NCI-H2196 (cell line): ENCODE results near the gene RUSC2.

Experiments
- DNase-seq: peaks from one replicate; lab custom pipeline; 2025; ENCODE audit not compliant: unreplicated experiment; lab: John Stamatoyannopoulos, UW

The RUSC2 gene, protein sequence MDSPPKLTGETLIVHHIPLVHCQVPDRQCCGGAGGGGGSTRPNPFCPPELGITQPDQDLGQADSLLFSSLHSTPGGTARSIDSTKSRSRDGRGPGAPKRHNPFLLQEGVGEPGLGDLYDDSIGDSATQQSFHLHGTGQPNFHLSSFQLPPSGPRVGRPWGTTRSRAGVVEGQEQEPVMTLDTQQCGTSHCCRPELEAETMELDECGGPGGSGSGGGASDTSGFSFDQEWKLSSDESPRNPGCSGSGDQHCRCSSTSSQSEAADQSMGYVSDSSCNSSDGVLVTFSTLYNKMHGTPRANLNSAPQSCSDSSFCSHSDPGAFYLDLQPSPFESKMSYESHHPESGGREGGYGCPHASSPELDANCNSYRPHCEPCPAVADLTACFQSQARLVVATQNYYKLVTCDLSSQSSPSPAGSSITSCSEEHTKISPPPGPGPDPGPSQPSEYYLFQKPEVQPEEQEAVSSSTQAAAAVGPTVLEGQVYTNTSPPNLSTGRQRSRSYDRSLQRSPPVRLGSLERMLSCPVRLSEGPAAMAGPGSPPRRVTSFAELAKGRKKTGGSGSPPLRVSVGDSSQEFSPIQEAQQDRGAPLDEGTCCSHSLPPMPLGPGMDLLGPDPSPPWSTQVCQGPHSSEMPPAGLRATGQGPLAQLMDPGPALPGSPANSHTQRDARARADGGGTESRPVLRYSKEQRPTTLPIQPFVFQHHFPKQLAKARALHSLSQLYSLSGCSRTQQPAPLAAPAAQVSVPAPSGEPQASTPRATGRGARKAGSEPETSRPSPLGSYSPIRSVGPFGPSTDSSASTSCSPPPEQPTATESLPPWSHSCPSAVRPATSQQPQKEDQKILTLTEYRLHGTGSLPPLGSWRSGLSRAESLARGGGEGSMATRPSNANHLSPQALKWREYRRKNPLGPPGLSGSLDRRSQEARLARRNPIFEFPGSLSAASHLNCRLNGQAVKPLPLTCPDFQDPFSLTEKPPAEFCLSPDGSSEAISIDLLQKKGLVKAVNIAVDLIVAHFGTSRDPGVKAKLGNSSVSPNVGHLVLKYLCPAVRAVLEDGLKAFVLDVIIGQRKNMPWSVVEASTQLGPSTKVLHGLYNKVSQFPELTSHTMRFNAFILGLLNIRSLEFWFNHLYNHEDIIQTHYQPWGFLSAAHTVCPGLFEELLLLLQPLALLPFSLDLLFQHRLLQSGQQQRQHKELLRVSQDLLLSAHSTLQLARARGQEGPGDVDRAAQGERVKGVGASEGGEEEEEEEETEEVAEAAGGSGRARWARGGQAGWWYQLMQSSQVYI (N-terminal part only)

DNA sequence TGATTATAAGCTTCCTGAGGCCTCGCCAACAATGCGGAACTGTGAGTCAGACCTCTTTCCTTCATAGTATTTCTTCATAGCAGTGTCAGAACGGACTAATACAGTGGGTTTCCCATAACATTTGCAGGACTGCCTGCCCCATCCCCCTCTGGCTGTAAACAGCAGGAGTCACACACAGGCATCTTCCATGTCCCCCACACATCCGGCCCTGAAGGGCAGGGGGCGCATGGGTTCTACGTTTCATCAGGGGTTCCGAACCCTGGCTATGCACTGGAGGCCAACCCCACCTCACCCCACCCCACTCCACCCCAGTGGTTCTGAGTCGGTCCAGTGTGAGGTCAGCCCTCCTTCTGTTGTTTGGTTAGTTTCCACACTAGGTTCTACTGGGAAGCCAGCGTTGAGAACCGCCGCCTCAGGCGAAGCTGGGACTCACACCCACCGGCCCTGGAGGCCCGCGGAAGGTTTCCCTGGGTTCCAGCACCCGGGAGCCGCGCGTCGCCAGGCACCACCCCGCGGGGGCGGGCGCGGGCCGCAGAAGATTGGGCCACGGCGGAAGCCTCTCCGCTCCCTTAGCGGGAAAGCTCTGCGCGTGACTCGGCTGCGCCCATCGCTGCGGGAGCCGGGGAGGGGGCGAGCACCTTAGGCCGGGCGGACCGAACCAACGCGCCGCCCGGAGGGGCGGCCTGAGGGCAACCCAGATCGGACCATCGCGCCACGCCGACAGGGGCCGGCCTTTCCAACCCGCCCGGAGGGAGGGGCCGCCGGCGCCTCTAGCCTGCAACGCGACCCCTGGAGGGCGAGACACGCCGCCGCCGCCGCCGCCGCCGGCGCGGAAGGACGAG is at the start of gene RUSC2:
TSS of gene RUSC2 (plus strand) at position 799 of the 842 bp plus-strand sequence. CDS start 56,411 bp downstream, outside the sequence.
- peak; percentile 88 for DNase-seq

- no peak for DNase-seq
Measured at GRCh38 chr9:35446012-35446411, 43.9 kb upstream of the RUSC2 start.

GRCh38 chr9:35448496-35448895 is 41.4 kb upstream of the RUSC2 start:
- no peak for DNase-seq

DNA sequence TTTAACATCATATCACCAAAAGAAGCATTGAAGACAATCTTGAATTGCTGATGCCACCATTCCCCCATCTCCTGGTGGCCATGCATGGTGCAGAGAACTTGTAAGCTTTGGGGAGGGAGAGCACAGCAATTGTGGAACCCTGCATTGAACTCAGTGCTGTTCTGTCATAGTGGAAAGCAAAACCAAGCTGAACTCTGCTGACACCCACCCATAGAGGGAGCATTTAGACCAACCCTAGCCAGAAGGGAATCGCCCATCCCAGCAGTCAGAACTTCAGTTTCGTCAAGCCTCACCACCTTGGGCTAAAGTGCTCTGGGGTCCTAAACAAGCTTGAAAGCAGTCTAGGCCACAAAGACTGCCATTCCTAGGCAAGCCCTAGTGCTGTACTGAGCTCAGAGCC is 37.4 kb upstream of the RUSC2 start:
- no peak for DNase-seq

DNA sequence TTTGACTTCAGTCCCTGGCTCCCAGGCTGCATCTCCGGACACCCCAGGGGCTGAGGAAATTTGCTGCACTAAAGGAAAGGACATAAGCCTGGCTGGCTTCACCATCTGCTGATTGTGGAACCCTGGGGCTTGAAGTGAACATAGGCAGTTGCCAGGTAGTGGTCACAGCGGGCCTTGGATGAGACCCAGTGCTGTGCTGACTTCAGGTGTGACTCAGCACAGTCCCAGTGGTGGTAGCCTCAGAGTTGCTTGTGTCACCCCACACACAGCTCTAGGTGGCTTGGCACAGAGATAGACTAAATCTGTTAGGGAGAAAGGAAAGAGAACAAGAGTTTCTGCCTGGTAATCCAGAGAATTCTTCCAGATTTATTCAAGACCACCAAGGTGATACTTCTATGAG is 36.1 kb upstream of the RUSC2 start:
- no peak for DNase-seq

GRCh38 chr9:35464141-35465025 is 25.5 kb upstream of the RUSC2 start:
- DNase-seq, result no peak

DNA sequence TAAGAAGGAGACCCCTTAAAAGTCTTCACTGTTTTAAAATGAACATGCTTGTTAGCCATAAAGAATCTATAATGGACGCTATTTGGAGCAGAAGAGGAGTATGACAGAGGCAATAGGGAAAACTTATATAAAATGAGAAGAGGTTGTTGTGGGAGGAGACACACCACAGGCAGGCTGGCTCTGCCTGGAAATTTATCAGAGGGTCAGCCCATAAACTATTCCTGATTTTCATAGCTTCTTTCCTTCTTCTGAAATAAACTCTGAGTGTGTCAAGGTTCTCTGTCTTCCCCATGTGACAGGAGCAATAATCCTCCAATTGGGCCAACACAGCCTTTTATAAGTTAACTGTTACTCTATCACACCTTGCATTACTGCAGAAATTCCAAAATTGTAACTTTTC is 19.6 kb upstream of the RUSC2 start:
- no peak for DNase-seq

GRCh38 chr9:35470894-35471293 is 19.0 kb upstream of the RUSC2 start:
- no peak for DNase-seq

GRCh38 chr9:35476596-35476995 is 13.3 kb upstream of the RUSC2 start:
- DNase-seq, result no peak

- DNase-seq, result peak; percentile 69
Measured at GRCh38 chr9:35477211-35477855, 12.6 kb upstream of the RUSC2 start.

GRCh38 chr9:35478871-35479270 is 11.0 kb upstream of the RUSC2 start:
- no peak for DNase-seq

DNA sequence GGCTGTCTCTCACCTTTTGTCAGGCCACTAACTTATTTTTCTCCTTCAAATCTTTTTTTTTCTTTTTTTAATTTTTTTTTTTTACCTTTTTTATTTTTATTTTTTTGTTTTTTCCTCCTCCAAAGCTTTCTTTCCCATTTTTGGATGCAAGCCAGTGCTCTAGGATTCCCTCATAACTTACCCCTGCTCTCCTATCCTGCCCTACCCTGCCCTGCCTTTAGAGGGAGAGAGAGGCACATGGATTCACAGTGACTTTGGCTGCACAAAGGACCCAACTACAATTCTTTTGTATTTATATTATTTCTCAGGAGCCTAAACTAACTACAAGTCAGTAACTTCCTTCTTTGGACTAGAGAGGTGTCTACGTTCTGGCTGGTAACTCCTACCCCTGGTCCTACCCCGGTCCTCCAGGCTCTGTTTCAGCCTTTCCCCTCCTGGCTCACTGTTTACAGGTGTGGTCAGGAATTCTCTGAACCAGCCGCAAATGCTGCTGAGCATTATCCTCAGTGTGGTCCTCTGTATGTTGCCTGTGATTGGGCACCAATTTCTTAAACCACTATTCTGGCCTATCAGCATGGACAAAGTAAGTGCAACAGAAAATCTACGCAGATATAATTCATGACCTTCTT is 8.4 kb upstream of the RUSC2 start:
- peak; percentile 64 for DNase-seq

- DNase-seq, result no peak
Measured at GRCh38 chr9:35482071-35482470, 7.8 kb upstream of the RUSC2 start.

GRCh38 chr9:35484406-35484805 is 5.5 kb upstream of the RUSC2 start:
- no peak for DNase-seq

DNA sequence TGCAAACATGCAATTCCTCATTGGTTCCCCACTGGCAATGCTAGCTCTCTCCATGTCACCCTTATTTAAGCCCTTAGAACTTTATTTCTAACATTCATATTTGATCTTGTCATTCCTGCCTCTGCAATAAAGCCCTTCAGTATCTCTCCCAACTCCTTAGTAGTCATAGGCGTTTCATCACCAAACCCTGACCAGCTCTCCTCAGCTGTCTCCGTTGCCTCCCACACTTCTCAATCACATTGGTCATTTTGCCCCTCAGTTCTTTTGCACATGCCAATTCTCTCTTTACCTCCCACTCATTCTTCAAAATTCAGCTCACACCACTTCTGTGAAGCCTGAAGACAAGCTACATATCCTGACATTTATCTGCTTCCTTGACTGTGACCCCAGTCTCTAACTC is 2.8 kb upstream of the RUSC2 start:
- DNase-seq, result no peak

- no peak for DNase-seq
Measured at GRCh38 chr9:35488021-35488420, 1.9 kb upstream of the RUSC2 start.

DNA sequence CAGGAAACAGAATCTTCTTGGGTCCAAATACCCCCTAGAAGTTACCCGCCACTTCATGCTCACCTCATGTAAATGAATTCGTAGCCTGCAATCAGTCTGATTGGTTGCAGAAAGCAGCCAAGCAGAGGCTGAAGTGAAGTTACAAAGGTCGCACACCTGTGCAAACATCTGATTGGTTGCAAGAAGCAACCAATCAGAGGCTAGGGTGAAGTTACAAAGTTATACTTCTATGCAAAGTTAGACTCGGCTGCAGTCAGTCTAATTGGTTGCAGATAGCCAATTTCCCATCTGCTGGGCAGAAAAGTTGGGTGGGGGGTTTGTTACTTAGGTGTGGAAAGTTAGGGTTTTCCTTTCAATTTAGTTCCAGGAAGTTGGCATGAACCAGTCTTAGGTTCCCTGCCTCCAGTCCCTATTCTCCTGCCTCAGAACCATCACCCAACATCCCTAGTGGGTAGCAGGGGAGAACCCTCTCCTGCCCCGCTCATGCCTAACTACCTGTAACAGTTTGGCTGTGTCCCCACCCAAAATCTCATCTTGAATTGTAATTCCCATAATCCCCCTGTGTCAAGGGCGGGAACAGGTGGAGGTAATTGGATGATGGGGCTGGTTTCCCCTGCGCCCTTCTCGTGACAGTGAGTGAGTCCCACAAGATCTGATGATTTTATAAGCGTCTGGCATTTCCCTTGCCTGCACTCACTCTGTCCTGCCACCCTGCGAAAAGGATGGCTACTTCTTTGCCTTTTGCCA is 1.2 kb upstream of the RUSC2 start:
- DNase-seq, result no peak
